Activated effector memory CD4-positive, alpha-beta T cell treated with anti-CD3 and anti-CD28 coated beads, Interleukin-2, amount 50 U/mL, for 16 hours (primary cell): ENCODE measurements around the gene ZNF491.
"Not testable (repeated sequence)": the region's sequence is repeated elsewhere in the genome, so short reads cannot be mapped to it uniquely, and the experiment has no call there.

ENCODE experiments used
- DNase-seq: peaks from one replicate; pipeline ENCODE4 v3.0.0-alpha.2; 2020

ZNF491 gene

DNA sequence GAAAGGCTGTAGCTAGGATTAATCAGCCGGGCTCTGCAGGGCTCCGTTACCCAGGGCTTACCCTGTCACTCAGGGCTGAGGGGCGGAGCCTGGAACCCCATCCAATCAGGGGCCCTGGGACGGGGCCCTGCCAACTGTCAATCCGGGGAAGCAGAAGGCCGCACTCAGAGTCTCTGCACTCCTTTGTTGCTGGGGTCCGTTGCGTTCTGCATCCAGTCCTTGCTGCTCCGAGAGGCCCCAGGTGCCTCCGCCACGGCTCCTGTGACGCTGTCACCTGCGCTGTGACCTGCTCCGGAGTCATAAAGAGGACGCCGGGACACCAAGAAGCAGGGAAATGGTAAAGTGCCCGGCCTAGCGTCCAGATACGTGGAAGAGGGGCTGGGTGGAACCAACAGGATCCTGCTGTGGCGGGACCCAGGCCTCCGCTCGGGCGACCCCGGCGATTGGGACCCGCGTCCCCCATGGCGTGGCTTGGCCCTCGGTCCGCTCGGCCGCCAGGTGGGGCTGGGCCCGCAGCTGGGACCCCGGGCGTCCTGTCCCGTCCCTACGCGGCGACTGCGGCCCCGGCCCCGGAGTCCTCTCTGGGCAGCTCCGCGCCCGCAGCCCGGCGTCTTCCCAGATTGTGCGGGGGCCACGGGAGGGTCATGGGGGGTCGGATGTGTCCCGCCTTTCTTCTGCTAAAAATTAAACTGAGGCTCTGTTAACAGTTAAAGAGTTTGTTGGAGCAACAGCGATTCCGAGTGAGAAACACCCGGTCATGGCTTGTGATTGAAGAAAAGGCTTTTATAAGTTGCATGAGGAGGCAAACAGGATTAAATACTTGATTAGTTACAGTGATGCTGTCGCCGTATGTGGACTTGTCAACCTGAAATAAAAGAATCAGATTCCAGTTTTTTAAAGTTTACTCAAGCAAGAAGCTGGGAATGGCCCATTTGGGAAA, at the start of gene ZNF491:
Gene ZNF491, plus strand, starts transcription at position 133 of the 940 bp plus-strand sequence. CDS start 7,431 bp downstream, outside the sequence.
- DNase-seq, result peak; percentile 94

- DNase-seq, result no peak
Measured at GRCh38 chr19:11749751-11750150, 48.6 kb upstream of the ZNF491 start.

- DNase-seq, result no peak
Measured at GRCh38 chr19:11752244-11752736, 46.0 kb upstream of the ZNF491 start.

- DNase-seq, result no peak
Measured at GRCh38 chr19:11754663-11755062, 43.7 kb upstream of the ZNF491 start.

- no peak for DNase-seq
Measured at GRCh38 chr19:11756965-11757364, 41.4 kb upstream of the ZNF491 start.

- DNase-seq, result no peak
Measured at GRCh38 chr19:11759805-11760204, 38.5 kb upstream of the ZNF491 start.

- no peak for DNase-seq
Measured at GRCh38 chr19:11763117-11763516, 35.2 kb upstream of the ZNF491 start.

GRCh38 chr19:11763611-11764010, 34.7 kb upstream of the ZNF491 start:
- DNase-seq, result no peak

- DNase-seq, result peak; percentile 97
Measured at GRCh38 chr19:11766597-11767591, 31.4 kb upstream of the ZNF491 start, which contains the start of gene ZNF441. TSS of gene ZNF441 (plus strand) at chr19:11767000. CDS start at chr19:11767194, 194 bp downstream.

- peak; percentile 70 for DNase-seq
Measured at GRCh38 chr19:11767633-11768133, 30.6 kb upstream of the ZNF491 start.

DNA sequence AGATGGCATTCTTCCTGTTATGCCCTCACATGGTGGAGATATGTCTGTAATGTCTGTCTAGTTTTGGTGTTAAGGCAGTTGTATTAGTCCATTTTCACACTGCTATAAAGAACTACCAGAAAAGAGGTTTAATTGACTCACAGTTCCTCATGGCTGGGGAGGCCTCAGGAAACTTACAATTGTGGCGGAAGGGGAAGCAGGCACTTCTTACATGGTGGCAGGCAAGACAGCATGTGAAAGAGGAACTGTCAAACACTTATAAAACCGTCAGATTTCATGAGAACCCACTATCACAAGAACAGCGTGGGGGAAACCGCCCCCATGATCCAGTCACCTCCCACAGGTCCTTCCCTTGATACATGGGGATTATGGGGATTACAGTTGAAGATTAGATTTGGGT, 28.3 kb upstream of the ZNF491 start:
- DNase-seq, result no peak

DNA sequence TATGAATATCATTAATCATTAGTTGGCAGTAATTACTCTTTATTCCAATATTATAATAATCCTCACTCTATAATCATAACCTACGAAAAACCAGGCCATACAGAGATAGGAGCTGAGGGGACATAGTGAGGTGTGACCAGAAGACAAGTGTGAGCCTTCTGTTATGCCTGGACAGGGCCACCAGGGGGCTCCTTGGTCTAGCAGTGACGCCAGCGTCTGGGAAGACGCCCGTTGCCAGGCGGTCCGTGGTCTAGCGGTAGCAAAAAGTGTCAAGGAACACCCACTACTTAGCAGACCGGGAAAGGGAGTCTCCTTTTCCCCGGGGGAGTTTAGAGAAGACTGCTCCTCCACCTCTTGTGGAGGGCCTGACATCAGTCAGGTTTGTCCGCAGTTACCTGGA, 26.8 kb upstream of the ZNF491 start:
- not testable (repeated sequence) for DNase-seq

DNA sequence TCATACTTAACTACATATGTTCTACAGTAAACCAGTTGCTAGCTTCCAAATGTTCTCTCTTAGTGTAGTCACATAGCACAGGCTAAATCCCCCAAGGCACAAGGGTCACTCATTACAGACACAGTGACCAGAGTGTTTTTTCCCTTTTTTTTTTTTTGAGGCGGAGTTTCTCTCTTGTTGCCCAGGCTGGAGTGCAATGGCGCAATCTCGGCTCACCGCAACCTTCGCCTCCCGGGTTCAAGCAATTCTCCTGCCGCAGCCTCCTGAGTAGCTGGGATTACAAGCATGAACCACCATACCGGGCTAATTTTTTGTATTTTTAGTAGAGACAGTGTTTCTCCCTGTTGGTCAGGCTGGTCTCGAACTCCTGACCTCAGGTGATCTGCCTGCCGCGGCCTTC, 21.7 kb upstream of the ZNF491 start:
- not testable (repeated sequence) for DNase-seq

DNA sequence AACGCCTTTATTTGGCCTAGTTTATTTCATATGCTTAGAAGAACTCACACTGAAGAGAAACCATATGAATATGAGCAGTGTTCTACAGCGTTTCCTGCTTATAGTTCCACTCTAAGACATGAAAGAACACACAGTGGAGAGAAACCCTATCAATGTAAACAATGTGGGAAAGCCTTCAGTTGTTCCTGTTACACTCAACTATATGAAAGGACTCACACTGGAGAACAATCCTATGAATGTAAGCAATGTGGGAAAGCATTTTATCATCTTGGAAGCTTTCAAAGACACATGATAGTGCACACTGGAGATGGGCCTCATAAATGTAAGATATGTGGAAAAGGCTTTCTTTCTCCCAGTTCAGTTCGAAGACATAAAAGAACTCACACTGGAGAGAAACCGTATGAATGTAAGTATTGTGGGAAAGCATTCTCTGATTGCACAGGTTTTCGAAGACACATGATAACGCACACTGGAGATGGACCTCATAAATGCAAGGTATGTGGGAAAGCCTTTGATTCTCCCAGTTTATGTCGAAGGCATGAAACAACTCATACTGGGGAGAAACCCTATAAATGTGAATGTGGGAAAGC, 17.8 kb upstream of the ZNF491 start:
- no peak for DNase-seq

DNA sequence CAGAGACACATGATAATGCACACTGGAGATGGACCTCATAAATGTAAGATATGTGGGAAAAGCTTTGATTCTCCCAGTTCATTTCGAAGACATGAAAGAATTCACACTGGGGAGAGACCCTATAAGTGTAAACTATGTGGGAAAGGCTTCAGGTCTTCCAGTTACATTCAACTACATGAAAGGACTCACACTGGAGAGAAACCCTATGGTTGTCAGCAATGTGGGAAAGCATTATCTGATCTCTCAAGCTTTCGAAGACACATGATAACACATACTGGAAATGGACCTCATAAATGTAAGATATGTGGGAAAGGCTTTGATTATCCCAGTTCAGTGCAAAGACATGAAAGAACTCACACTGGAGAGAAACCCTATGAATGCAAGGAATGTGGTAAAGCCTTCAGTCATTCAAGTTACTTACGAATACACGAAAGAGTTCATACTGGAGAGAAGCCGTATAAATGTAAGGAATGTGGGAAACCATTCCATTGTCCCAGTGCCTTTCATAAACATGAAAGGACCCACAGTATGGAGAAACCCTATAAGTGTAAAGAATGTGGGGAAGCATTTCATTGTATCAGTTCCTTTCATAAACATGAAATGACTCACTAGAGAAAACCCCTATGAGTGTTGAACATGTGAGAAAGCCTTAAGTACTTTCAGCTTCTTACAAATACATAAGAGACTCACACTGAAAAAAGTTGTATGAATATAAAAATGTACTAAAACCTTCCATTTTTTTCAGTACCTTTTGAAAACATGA, 16.8 kb upstream of the ZNF491 start:
- DNase-seq, result no peak

DNA sequence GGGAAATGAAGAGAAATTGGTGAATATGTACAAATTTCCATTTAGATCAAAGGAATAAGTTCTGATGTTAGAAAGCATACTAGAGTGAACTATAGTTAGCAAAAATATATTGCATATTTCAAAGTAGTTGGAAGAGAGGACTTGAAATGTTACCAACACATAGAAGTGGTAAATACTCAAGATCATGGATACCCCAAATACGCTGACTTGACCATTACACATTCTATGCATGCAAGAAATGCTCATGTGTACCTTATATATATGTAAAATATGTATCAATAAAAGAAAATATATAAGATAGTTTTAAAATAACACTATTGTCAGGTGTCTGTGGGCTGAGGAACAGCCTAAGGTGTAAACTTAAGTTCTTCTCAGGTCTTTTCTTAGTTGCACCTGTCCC, 14.6 kb upstream of the ZNF491 start:
- no peak for DNase-seq

GRCh38 chr19:11784356-11784755, 14.0 kb upstream of the ZNF491 start:
- DNase-seq, result no peak

DNA sequence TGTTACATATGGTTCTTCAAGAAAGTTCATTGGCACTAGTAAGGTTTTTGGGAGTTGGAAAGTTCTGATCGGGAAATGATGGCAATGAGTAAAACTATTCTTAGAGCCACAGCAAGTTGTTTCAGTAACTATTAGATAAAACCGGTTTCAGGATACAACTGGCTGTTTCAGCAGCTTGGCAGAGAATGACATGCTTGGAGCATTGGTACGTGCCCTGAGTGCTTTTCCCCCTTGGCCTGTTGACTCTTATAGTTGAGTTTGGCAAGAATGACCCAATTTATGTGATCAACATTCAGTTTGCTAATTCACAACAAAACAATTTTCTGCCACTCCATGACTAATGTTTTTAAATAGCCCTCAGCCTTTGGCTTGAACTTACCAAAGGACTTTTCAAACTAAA, 10.8 kb upstream of the ZNF491 start:
- DNase-seq, result no peak

- DNase-seq, result no peak
Measured at GRCh38 chr19:11792942-11793341, 5.4 kb upstream of the ZNF491 start.

GRCh38 chr19:11797491-11797890, 832 bp upstream of the ZNF491 start:
- peak; percentile 88 for DNase-seq

DNA sequence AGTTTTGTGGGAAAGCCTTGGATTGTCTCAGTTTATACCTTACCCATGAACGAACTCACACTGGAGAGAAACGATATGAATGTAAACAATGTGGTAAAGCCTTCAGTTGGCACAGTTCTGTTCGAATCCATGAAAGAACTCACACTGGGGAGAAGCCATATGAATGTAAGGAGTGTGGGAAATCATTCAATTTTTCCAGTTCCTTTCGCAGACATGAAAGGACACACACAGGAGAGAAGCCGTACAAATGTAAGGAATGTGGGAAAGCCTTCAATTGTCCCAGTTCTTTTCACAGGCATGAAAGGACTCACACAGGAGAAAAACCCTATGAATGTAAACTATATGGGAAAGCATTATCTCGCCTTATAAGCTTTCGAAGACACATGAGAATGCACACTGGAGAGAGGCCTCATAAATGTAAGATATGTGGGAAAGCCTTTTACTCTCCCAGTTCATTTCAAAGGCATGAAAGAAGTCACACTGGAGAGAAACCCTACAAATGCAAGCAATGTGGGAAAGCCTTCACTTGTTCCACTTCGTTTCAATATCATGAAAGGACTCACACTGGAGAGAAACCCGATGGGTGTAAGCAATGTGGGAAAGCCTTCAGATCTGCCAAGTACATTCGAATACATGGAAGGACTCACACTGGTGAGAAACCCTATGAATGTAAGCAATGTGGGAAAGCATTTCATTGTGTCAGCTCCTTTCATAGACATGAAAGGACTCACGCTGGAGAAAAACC, 8.2 kb downstream of the ZNF491 start:
- DNase-seq, result no peak
